HG03520 (cell line): Measurements from ENCODE around the gene NALCN.

ENCODE experiments used
- ATAC-seq: cut with Tn5 transposase; IDR thresholded peaks from one replicate; pipeline ENCODE4 v1.9.1; 2021; ENCODE audit warnings: mild to moderate bottlenecking, moderate library complexity; ENCODE audit not compliant: unreplicated experiment

The NALCN gene

DNA sequence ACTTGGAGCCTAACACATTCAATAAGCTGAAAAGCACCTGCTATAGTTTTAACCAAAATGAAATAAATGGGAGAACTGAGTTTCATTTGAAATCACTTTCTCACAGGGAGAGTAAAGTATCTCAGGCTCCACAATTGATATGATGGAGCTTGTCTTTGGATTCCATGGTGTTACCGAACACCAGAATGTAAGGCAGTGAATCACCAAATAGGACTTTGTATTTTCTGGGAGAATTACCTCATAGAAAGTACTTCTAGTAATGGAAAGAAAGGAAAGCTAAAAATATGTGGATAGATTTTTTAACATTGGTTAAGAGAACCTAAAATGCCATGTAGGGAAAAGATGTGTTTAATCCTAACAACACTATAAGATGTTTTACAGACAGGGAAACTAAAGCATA is 123.6 kb downstream of the NALCN start:
- ATAC-seq = no peak

DNA sequence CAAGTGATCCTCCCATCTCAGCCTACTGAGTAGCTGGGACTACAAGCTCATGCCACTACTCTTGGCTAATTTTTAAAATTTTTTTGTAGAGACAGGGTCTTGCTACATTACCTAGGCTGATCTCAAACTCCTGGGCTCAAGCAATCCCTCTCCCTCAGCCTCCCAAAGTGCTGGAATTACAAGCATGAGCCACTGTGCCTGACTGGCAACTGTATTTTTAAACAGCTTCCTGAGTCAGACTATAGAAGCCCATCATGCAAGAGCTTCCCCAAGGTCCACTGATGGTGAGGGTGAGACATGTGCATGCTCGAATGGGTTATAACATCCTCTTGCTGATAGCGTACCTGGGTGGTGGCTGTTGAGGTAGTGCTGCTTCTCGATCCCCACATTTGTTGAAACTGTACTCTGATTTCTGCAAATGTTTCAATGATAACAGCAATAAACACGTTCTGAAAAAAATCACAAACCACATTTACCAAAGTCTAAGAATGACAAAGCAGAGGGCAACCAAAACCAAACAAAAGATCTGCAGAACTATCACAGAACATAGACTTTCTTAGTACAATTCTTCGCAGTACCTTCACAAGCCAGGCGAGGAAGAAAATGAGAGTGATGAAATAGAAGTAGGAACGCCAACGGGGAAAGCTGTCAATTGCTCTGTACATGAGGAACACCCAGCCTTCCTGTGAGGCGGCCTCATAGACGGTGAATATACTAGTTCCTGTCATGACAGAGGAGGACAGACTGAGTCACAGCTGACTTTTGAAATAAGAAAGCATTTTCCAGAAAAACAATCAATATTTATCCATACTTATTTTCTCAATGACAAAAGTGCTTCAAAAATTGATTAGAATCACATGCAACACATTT is 124.4 kb downstream of the NALCN start:
- no peak for ATAC-seq

DNA sequence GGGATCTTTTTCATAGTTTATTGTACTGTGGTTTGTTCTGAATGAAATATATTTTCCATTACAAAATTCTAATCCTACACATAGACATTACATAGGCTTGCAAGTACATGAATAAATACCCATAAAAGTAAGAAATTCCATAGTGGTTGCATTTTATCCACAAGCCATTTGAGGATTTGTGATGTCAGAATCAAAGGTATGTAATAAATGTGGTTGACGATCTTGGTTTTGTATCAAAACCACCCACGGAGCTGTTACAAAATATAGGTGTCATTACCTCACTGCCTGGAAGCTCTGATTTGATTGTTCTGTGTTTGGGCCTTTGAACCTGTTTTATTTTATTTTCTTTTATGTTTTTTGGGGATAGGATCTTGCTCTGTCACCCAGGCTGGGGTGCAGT is 125.1 kb downstream of the NALCN start:
- no peak for ATAC-seq

- ATAC-seq = peak; percentile 60
Measured at GRCh38 chr13:101289764-101290163, 126.5 kb downstream of the NALCN start.

GRCh38 chr13:101283782-101284181 is 132.5 kb downstream of the NALCN start:
- no peak for ATAC-seq

DNA sequence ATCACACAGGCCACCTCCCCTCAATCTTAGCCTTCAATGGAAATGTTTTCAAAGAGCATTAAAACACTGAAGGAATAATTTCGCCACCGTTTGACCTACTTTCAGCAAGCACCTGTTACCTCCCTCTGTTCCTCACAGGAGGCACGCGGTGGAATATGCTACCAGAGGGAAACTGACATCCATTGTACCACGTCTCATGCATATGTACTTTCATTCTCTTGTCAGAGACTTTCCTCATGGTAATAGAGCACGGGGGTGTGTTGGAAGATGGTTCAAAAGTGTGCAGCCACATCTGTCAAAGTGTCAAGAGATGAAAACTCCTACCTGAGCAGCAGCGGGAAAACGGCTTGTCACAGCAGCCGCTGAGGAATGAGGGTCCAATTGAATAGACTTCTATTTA is 143.4 kb downstream of the NALCN start:
- ATAC-seq = no peak

- no peak for ATAC-seq
Measured at GRCh38 chr13:101271681-101272245, 144.5 kb downstream of the NALCN start.

GRCh38 chr13:101267656-101268055 is 148.7 kb downstream of the NALCN start:
- no peak for ATAC-seq

DNA sequence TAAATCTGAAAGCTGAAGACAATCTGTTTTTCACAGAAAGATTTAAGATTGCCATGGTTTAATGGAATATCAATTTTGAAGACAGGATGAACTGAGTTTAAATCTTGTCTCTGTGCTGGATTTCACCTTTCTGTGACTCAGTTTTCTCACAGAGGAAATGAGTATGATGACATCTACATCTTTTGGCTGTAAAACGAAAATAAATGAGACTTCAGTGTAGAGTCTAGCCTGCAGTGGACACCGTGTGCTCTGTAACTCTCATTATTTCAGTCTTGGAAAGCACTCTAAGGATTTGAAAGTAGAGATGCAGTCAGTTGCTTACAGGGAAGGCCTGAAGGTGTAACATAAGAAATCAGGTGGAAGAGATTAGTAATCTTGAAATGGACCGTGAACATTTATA is 150.4 kb downstream of the NALCN start:
- ATAC-seq = no peak

- ATAC-seq = no peak
Measured at GRCh38 chr13:101264931-101265330, 151.4 kb downstream of the NALCN start.

DNA sequence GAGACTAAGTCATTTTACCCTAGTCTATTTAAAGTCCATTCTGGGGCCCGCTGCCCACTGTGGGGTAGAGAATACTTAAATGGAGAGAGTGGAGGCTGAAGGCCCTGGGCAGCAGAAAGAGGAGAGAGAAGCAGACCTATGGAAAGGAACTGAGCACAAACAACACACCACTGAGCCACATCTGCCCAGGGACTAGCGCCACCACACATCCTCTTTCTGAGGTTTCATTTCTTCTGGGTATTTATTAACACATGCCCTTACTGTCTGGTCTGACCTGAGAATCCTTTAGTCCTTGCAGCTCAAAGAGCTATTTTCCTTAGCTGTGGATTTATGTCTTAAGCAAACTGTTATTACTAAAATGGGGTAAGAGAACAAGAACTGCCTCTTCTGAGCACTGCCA is 154.0 kb downstream of the NALCN start:
- ATAC-seq = peak; percentile 43

DNA sequence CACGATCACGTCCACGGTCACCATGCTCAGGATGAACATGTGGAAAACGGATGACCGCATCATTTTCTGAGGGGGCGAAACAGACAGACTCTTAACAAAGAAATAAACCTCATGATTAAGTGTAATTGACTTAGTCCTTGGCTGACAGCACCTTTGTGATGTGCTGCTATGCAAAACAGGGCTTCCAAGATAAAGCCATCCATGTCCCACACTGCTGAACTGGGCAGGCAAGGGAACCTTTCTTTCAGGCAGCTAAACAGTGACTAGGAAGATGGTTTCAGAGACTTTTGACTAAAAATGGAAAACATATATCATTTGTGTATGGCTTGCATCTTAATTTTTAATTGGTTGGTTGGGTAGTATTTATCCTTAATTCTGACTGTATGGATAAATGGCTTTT is 157.8 kb downstream of the NALCN start:
- ATAC-seq = no peak

DNA sequence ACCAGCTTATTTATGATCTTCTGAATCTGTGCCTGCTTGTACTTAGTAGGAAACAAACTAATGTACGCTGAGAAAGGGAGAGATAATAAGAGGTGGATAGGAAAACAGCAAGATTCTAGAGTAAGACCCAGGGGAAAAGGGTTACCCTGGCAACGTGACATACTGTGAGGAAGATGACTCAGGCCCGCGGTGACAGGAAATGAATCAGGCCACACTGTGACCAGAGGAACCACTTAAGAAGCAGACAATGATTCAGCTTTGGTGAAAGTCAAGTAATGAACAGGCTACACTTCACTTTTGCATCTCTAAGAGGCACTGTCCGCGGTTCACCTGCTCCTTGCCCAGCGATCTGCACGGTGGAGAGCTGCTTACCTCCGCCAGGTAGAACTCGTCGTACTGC is 158.2 kb downstream of the NALCN start:
- ATAC-seq = peak; percentile 97

GRCh38 chr13:101248739-101249514 is 167.4 kb downstream of the NALCN start:
- ATAC-seq = no peak

DNA sequence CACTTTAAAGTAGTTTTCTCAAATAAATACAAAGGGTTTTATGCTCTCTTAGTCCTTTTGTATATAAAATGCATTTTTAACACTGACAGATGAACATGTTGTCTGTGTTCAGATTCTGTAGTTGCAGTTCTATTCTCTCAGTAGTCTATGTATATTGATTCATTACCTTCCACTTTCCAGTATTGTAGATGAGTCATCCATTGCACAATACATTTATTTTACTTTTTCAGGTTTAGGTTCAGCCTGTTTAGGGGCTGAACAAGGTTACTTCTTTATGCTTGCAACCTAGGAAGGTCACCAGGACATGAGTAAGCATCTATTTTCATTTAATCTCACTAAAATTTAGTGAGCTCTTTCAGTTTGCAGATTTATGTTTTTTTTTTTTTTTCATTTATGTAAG is 173.6 kb downstream of the NALCN start:
- no peak for ATAC-seq

- no peak for ATAC-seq
Measured at GRCh38 chr13:101238555-101238954, 177.8 kb downstream of the NALCN start.

DNA sequence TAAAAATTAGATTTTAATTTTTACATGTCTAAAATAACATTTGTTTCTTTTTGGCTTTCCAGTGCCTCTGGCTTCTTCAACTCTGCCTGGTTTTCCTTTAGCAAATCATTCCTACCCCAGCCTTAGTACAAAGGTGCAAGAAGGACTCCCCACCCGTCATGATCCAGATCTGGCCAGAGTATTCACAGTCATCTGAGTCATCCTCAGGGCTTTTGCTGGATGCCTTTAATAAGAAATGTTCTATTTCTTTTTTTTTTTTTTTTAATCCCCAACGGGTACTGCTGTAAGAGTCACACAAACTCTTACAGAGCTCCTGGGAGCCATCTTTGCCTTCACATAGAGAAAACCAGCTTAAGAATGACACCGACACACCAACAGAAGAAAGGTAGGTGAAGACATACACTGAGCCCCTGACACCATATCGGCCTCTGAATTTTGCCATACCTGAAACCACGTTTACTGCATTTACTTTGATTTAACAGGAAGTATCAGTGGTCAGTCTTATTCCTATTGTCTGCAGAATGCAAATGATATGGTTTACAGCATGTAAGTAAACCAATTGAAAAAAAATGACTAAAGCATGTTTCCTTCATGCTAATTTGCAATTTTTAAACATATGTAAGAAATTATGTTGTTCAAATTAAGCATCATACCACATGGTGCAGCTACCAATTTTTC is 184.4 kb downstream of the NALCN start:
- no peak for ATAC-seq

DNA sequence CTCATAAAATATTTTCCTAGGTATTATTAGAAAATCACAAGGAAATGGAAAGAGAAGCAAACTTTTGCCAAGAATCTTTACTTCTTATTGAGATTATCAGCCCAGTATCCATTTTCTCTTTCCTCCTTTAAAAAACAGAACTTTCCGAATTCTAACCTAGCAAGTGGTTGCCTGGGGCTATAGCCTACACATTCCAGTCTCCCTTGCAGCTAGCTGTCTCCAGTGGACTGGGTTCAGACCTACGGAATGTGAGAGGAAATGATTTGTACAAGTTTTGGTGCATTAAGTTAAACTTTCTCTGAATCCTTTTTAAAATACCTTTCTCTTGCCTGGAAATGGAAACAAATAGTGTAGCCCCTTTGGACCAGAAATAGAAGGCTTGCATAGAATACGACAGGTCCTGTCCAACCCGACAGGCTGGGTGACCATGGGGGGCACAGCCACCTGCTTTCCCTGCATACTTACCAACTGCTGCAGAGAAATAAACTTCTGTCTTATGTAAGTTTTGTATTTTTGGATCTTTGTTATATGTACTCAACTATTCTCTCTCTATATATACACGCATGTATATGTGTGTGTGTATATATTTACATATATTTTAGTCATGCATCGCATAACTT is 185.9 kb downstream of the NALCN start:
- ATAC-seq = no peak

DNA sequence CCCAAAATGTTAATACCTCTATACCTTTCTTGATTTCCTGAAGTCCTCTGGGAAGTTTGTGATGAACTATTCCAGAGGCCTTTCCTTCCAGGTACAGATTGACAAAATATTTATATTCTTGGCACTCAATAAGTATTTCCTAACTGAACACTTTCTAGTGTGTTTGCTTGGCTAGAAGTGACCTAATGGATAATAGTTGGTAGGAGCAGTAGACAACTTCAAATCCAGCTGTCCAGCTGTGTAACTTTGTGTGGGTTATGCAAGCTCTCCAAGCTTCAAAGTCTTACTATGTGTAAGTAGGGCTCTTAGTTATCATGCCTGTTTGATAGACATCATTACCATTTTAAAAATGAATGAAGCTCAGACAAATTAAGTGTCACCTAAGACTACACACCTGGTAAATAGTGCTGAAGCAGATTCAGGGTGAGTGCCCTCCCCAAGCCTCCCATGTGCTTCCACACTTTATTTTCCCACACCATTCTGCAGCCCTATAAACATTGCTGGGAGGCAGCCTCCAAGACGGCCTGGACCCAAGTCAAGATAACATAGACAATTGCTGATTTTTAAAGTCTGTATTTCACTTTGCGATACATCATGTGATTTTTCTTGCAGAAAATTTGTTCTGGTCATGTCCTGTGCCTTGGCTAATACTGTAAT is 196.6 kb downstream of the NALCN start:
- ATAC-seq = no peak

GRCh38 chr13:101218484-101218883 is 197.8 kb downstream of the NALCN start:
- ATAC-seq = no peak
